ENCODE results near the gene LRTM2.

GRCh38 chr12:1837541-1838204, 17.3 kb downstream of the LRTM2 start:
- TF ChIP-seq CTCF (IDR thresholded peaks at IDR 0.05) (no peak), POLR2A (IDR thresholded peaks at IDR 0.05) (no peak), POLR2AphosphoS5 (IDR thresholded peaks at IDR 0.05) (no peak), EP300 (IDR thresholded peaks at IDR 0.05) (no peak)
